Measurements from ENCODE around the gene CREB5.

Gene CREB5

DNA sequence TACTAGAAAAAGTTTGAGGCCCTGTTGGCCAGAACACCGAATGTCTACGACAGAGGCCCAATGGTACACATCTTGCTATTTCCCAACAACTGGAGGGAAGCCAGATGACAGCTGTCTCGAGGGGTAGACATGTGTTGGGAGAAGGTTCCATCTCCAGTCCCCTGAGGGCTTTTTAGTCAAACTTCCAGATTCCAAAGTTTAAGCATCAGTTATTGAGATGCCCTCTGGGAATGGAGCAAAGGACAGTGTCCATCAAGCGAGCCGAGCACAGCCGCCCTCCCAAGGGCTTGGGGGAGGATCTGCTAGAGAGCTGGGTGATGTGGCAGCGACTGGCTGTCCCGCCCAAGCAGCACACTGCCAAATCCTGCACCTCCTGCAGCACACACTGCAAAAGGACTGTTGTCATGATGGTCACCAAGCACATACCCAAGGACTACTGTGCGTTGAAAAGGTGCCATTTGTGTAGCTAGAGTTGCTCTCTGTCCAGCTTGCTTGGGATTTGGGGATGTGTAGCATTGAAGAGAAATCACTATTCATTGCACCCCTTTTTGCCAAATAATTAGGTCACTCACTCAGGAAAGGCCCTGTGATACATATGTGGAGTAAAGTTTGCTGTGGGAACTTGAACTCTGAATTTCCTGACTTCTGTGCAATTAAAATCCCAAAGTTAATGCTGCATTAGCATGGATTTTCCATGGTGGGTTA lies 381.2 kb downstream of the CREB5 start:
- no peak for TF ChIP-seq FOXP2 (optimal IDR thresholded peaks at IDR 0.05; ENCODE audit: borderline replicate concordance, extremely low read depth, extremely low read length, insufficient read depth)
- TF ChIP-seq TAF1 (IDR thresholded peaks at IDR 0.05; ENCODE audit: borderline replicate concordance, insufficient read depth, low read length): no peak
- TF ChIP-seq, protein P1, sequence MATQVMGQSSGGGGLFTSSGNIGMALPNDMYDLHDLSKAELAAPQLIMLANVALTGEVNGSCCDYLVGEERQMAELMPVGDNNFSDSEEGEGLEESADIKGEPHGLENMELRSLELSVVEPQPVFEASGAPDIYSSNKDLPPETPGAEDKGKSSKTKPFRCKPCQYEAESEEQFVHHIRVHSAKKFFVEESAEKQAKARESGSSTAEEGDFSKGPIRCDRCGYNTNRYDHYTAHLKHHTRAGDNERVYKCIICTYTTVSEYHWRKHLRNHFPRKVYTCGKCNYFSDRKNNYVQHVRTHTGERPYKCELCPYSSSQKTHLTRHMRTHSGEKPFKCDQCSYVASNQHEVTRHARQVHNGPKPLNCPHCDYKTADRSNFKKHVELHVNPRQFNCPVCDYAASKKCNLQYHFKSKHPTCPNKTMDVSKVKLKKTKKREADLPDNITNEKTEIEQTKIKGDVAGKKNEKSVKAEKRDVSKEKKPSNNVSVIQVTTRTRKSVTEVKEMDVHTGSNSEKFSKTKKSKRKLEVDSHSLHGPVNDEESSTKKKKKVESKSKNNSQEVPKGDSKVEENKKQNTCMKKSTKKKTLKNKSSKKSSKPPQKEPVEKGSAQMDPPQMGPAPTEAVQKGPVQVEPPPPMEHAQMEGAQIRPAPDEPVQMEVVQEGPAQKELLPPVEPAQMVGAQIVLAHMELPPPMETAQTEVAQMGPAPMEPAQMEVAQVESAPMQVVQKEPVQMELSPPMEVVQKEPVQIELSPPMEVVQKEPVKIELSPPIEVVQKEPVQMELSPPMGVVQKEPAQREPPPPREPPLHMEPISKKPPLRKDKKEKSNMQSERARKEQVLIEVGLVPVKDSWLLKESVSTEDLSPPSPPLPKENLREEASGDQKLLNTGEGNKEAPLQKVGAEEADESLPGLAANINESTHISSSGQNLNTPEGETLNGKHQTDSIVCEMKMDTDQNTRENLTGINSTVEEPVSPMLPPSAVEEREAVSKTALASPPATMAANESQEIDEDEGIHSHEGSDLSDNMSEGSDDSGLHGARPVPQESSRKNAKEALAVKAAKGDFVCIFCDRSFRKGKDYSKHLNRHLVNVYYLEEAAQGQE (IDR thresholded peaks at IDR 0.05; ENCODE audit: insufficient read depth in 1 of 2, low read depth in 2 of 2, low read length in 2 of 2): no peak
- TF ChIP-seq SIN3A (IDR thresholded peaks at IDR 0.05; ENCODE audit: borderline replicate concordance, insufficient read depth, low read length): no peak
- no peak for TF ChIP-seq POLR2AphosphoS5 (IDR thresholded peaks at IDR 0.05; ENCODE audit: low read depth, low read length)

DNA sequence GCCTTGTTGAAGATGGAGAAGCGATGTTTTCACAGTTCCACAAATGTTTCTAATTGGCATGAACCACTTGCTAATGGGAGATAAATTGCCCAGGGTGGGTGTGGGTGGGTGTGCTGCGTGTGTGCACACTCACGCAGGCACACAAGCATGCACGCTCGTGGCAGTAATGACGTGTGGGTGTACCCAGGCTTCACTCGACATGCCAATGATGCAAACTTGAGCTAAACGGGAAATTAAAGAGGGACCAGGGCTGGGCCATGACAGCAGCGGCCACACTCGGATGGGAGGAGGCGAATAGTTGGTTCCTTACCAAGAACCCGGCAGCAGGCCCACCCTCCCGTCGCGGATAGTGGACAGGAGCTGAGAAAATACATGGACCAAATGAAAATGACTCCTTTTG lies 386.0 kb downstream of the CREB5 start:
- TF ChIP-seq POLR2AphosphoS5 (IDR thresholded peaks at IDR 0.05; ENCODE audit: low read depth, low read length) (no peak), SIN3A (IDR thresholded peaks at IDR 0.05; ENCODE audit: borderline replicate concordance, insufficient read depth, low read length) (no peak), TAF1 (IDR thresholded peaks at IDR 0.05; ENCODE audit: borderline replicate concordance, insufficient read depth, low read length) (no peak), FOXP2 (optimal IDR thresholded peaks at IDR 0.05; ENCODE audit: borderline replicate concordance, extremely low read depth, extremely low read length, insufficient read depth) (no peak)
- TF ChIP-seq, protein P1 (IDR thresholded peaks at IDR 0.05; ENCODE audit: insufficient read depth in 1 of 2, low read depth in 2 of 2, low read length in 2 of 2): no peak

DNA sequence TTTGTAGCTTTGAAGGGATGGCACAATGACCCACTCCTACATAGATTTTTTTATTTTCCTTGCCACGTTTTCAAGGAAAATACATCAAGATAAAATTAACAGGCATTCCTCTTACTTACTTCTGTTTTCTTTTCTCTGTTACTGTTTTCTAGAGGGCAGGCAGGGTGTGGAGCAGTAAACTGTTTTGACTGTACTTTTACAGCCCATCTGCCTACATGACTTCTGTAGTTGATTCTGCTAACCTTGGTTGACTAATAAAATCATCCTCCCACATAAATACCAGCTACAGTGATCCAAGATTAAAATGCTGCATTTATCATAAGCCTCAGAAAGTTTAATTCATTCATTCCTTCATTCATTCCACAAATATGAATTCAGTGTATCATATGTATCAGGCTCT lies 387.3 kb downstream of the CREB5 start:
- TF ChIP-seq SIN3A (IDR thresholded peaks at IDR 0.05; ENCODE audit: borderline replicate concordance, insufficient read depth, low read length) (no peak), TAF1 (IDR thresholded peaks at IDR 0.05; ENCODE audit: borderline replicate concordance, insufficient read depth, low read length) (no peak), POLR2AphosphoS5 (IDR thresholded peaks at IDR 0.05; ENCODE audit: low read depth, low read length) (no peak), FOXP2 (optimal IDR thresholded peaks at IDR 0.05; ENCODE audit: borderline replicate concordance, extremely low read depth, extremely low read length, insufficient read depth) (no peak)
- TF ChIP-seq, protein P1 (IDR thresholded peaks at IDR 0.05; ENCODE audit: insufficient read depth in 1 of 2, low read depth in 2 of 2, low read length in 2 of 2): no peak

DNA sequence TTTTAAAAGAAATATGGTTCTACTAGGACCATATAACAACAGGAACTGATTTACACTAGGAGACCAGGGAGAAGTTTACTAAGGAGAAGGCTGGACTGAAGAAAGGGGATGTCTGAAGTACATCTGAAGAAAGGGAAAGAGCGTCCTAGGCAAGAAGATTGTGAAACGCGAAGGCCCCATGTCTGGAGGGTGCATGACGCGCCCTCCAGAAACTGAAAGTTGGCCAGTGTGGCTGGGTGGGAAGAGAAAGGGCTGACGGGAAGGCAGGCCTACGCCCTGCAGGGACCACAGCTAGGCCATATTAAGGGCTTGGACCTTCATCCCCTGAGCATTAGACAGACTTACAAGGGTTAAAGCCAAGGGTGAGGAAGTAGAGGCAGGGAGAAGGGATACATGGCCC lies 387.8 kb downstream of the CREB5 start:
- no peak for TF ChIP-seq SIN3A (IDR thresholded peaks at IDR 0.05; ENCODE audit: borderline replicate concordance, insufficient read depth, low read length)
- no peak for TF ChIP-seq TAF1 (IDR thresholded peaks at IDR 0.05; ENCODE audit: borderline replicate concordance, insufficient read depth, low read length)
- no peak for TF ChIP-seq FOXP2 (optimal IDR thresholded peaks at IDR 0.05; ENCODE audit: borderline replicate concordance, extremely low read depth, extremely low read length, insufficient read depth)

DNA sequence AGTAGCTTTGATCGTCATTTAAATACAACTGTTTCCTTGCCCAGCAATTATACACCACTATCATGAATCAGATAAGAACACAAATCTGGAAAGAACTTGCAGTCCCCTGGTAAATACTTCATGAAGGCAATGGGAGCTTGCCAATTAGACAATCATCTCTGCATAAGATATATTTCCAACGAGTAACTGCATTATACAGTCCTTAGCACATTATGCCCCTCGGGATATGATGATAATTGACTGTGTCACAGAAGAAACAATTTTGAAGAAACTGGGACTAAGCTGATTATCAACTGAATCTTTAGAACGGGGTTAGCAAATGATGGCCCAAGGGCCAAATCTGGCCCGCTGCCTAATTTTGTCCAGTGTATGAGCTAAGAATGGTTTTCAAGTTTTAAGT lies 390.1 kb downstream of the CREB5 start:
- TF ChIP-seq, protein P1 (IDR thresholded peaks at IDR 0.05; ENCODE audit: insufficient read depth in 1 of 2, low read depth in 2 of 2, low read length in 2 of 2): peak in 1 of 2 experiments; percentile 39; a peak in 1 of 4 replicates
- TF ChIP-seq POLR2AphosphoS5 (IDR thresholded peaks at IDR 0.05; ENCODE audit: low read depth, low read length) (0 out of 2 replicates have a peak, but pooled peaks have one; percentile 26), FOXP2 (optimal IDR thresholded peaks at IDR 0.05; ENCODE audit: borderline replicate concordance, extremely low read depth, extremely low read length, insufficient read depth) (no peak), SIN3A (IDR thresholded peaks at IDR 0.05; ENCODE audit: borderline replicate concordance, insufficient read depth, low read length) (0 out of 2 replicates have a peak, but pooled peaks have one; percentile 35), TAF1 (IDR thresholded peaks at IDR 0.05; ENCODE audit: borderline replicate concordance, insufficient read depth, low read length) (no peak)
